ENCODE results near the gene FLT1.

The FLT1 gene

GRCh38 chr13:28530729-28531076 lies 35.8 kb upstream of the FLT1 start:
- no peak for DNase-seq (ENCODE audit: low read depth, low spot score)
- H3K27ac ChIP-seq, result no peak overlapping the region

GRCh38 chr13:28529836-28530235 lies 34.9 kb upstream of the FLT1 start:
- H3K27ac ChIP-seq, result no peak overlapping the region
- no peak for DNase-seq (ENCODE audit: low read depth, low spot score)

DNA sequence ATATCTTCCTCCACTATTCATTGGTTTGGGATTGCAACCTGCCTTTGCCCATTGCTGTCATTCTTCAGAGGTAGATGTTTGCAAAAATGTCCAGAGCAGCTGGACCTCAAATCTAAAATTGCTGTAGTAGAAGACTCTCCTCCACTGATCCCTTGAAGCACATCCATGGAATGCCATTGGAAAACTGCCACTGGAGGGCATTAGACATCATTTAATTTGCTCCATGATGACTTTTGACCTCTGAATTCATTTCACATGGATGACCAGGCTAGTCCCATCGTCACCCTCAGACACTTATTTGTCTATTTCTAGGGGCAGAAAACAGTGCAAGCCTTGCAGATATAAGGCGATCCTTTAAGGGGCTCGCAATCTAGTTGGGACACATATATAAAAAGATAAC lies 33.9 kb upstream of the FLT1 start:
- DNase-seq (ENCODE audit: low read depth, low spot score), result no peak
- H3K27ac ChIP-seq, result no peak overlapping the region

- no peak for DNase-seq (ENCODE audit: low read depth, low spot score)
- no peak overlapping the region for H3K27ac ChIP-seq
Observed at GRCh38 chr13:28528388-28528787, 33.5 kb upstream of the FLT1 start.

GRCh38 chr13:28527629-28528028 lies 32.7 kb upstream of the FLT1 start:
- no peak overlapping the region for H3K27ac ChIP-seq
- no peak for DNase-seq (ENCODE audit: low read depth, low spot score)

DNA sequence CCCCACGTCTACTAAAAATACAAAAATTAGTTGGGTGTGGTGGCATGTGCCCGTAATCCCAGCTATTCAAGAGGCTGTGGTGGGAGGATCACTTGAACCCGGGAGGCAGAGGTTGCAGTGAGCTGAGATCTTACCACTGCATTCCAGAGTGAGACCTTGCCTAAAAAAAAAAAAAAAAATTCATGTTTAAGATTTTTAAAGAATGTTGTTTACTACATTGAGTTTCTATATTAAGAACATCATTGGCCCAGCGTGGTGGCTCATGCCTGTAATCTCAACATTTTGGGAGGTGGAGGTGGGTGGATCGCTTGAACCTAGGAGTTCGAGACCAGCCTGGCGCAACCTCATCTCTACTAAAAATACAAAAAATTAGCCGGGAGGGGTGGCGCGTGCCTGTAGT lies 31.9 kb upstream of the FLT1 start:
- no peak for DNase-seq (ENCODE audit: low read depth, low spot score)
- no peak overlapping the region for H3K27ac ChIP-seq

GRCh38 chr13:28522871-28523270 lies 27.9 kb upstream of the FLT1 start:
- H3K27ac ChIP-seq, result no peak overlapping the region
- no peak for DNase-seq (ENCODE audit: low read depth, low spot score)

DNA sequence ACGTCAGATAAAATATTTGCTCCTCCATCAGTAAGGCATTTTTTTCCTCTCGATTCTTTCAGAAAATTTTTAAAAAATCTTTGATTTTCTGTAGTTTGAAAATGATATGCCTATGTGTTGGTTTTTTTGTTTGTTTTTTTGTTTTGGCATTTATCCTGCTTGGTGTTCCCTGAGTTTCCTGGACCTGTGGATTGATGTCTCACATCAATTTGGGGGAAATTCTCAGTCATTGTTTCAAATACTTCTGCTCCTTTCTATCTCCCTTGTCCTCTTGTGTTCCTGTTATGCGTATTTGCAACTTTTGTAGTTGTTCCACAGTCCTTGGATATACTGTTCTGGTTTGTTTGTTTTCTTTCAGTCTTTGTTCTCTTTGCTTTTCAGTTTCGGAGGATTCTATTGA lies 18.8 kb upstream of the FLT1 start:
- DNase-seq (ENCODE audit: low read depth, low spot score), result no peak

DNA sequence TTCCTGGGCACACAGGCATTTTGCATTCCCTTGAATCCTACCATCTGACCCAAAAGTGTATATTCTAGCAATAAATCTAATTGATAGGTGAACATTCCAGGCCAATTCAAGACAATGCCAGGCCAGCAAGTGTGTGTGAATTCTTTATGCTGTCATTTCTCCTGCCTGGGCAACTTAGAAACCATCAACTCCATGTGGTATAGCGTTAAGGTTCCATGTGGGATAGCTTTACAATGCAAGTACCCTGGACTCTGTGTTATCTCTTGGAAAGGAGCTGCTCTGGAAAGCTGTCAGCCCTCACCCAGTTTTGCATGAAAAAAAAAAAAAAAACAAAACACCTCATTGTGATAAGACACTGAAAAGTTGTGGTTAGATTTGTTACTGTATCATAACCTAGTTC lies 15.6 kb upstream of the FLT1 start:
- DNase-seq (ENCODE audit: low read depth, low spot score), result no peak
- no peak overlapping the region for H3K27ac ChIP-seq

More for the DNA sequence above, 18.8 kb upstream of the FLT1 start:
- H3K27ac ChIP-seq, result no peak overlapping the region

- H3K27ac ChIP-seq, result no peak overlapping the region
Observed at GRCh38 chr13:28510066-28510465, 15.1 kb upstream of the FLT1 start.

DNA sequence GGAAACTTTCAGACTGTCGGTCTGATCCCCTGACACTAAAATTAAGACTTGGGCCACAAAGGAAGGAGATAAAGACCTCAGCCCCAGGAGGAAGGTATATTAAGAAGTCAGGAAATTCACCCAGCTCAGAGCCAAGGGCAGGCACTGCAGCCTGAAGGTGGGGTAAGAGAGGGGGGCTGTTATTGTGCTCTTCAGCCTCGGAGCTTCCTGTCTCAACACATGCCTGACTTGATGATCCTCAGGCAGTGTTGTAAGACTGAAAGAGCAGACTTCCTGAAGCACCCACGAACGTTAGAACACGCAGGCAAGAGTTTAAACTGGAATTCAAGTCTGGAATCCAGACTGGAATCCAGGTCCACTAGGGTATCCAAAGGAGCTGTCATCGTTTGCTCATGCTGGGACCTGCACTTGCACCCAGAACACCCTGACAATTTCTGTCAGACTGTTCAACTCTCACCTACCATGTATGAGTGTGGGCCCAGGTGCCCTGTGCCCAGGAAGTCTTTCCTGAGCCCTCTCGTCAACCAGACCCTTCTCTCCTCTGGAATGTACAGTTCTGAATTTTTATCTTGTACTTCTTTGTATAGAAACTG lies 10.7 kb upstream of the FLT1 start:
- no peak overlapping the region for H3K27ac ChIP-seq
- no peak for DNase-seq (ENCODE audit: low read depth, low spot score)

More at GRCh38 chr13:28510066-28510465, 15.1 kb upstream of the FLT1 start:
- no peak for DNase-seq (ENCODE audit: low read depth, low spot score)

DNA sequence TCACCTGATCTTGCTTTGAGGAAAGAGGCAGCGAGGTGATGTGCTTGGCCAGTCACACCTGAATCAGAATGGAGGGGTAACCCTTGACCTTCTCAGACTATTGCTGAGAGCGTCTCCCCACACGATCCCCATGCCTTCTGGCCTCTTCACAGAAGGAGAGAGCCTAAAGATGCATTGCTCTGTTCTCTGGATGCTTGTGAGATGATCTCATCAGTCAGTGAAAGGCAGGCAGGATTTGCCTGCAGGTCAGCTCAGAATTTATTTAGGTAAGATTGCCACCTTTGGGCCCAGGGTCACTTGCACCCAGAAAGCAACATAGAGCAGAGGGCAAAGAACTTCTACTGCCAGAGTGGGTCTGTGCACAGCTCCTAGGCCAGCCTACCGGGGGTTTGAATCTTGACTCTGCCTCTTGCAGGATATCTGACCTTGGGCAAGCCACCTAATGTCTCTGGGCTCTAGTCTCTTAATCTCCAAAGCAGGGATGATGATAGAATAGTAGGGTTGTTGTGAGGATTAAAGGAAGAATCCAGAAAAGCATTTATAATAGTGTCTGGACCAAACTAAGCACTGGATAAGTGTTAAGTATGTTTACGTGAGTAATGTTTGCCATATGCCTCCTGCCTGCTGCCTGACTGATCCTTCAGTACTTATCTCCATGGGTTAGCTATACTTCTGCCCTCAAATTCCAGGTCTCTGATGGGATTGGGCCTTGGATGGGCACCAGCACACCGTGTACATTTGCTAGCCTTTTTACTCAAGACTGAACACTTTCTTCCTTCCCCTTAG lies 8.4 kb upstream of the FLT1 start:
- H3K27ac ChIP-seq, result no peak overlapping the region
- DNase-seq (ENCODE audit: low read depth, low spot score), result no peak

GRCh38 chr13:28501547-28501946 lies 6.6 kb upstream of the FLT1 start:
- no peak for DNase-seq (ENCODE audit: low read depth, low spot score)
- H3K27ac ChIP-seq, result no peak overlapping the region

DNA sequence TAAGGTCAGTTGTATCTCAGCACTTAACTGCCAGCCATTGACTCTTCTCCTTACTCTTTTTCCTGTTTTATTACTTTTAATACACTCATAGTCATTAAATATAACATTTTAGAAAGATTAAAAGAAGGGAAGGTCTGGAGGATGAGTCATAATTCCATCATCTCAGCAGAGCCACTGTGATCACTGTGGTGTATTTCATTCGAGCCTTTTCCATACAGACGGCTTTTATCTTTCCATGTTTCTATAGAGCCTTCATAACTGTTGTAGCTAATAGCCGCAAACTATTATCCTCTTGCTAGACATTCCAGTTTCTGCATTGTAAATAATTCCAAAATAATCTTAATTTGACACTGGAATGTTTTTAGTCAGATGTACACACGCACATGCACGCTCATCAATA lies 4.7 kb upstream of the FLT1 start:
- H3K27ac ChIP-seq, result no peak overlapping the region
- DNase-seq (ENCODE audit: low read depth, low spot score), result no peak

DNA sequence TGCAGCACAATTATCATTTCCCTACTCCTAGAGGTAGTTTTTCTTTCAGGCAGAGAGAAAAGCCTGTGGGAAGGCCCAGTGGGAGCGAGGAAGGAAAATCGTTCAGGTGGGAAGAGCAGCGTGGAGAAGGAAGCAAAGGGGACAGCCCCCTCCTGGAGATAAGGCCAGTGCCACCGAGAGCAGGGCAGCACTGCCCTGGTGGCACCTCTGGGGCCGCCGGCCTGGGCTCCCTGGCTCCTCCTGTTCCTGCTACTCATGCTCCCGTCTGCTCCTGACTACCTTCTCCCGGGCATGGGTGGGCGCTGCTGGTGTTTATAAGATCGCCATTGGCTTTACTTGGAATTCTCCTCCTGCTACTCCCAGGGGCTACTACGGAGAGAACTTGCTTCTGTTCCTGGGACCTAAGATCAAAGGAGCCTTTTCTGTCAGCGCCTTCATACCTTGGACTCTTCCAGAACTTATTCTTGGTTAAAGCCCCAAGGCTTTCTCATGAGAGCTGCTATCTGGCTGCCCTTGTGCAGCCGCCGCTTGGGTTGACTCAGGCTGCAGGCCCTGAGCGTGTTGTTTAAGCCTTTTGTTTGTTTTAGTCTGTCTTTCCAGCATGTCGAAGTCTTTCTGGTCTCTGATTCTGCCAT lies 3.7 kb upstream of the FLT1 start:
- no peak overlapping the region for H3K27ac ChIP-seq
- DNase-seq (ENCODE audit: low read depth, low spot score), result no peak

- no peak for DNase-seq (ENCODE audit: low read depth, low spot score)
- H3K27ac ChIP-seq, result no peak overlapping the region
Observed at GRCh38 chr13:28497143-28497876, 2.4 kb upstream of the FLT1 start.

DNA sequence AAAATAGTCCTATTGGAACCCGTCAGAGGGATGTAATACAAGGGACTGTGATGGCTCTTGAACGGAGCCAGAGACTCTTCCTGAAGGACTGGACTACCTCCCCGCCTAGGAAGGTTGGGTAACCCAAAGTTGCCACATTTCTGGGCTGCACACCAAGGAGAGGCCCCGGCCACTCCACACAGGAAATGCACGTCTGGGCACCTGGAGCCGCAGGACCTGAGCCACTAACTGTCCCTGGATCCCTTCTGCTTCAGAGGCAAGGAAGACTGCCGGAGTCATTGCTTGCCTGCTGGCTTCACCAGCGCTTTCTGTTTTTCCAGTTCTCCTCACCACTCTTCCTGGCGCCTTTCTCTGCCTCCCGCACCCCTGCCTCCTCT lies 1.2 kb upstream of the FLT1 start:
- H3K27ac ChIP-seq, result no peak overlapping the region
- no peak for DNase-seq (ENCODE audit: low read depth, low spot score)

GRCh38 chr13:28495538-28496187 lies 735 bp upstream of the FLT1 start:
- H3K27ac ChIP-seq, result no peak overlapping the region
- DNase-seq (ENCODE audit: low read depth, low spot score), result no peak

DNA sequence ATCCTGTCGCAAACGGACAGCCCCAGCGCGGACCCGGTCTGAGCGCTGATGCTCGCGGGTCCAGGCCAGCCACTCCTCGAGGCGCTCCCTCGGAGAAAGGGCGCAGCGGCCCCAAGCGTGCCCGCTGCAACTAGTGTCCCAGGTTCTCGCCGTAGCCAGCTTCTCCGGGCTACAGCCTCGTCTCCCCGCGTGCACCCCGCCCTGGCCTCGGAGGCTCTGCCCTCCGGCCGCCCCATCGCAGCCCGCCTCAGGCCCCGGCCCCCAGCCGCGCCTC lies 487 bp downstream of the FLT1 start:
- no peak overlapping the region for H3K27ac ChIP-seq
- no peak for DNase-seq (ENCODE audit: low read depth, low spot score)

GRCh38 chr13:28493740-28494503 lies 1.0 kb downstream of the FLT1 start:
- no peak overlapping the region for H3K27ac ChIP-seq
- no peak for DNase-seq (ENCODE audit: low read depth, low spot score)

Measured in epithelial cell of prostate (primary cell).